H1 (cell line): ENCODE data around the gene SLC2A14.

Experiments
- CTCF ChIP-seq, 3 experiments: IDR thresholded peaks; 1 replicate in 2 of 3; 2 replicates in 1 of 3; pipeline versions ENCODE4 v1.5.1 to v1.6.1; 2011; ENCODE audit warnings: low read length in 3 of 3, mild to moderate bottlenecking in 3 of 3, inconsistent platforms in 2 of 3, low read depth in 1 of 3, moderate library complexity in 1 of 3; ENCODE audit not compliant: insufficient read depth in 1 of 3; ENCODE audit errors: control extremely low read depth in 1 of 3
- NRF1 ChIP-seq: IDR thresholded peaks from 2 replicates; pipeline ENCODE4 v1.6.1; 2011; ENCODE audit warnings: mild to moderate bottlenecking, low read depth, low read length, improper control_type of control experiment
- PHF8 ChIP-seq: fragments of 200-600 bp; sonication (generic); conservative IDR thresholded peaks from 2 replicates; pipeline ENCODE4 v1.7.1; 2012; ENCODE audit warnings: low read depth, mild to moderate bottlenecking, inconsistent platforms, low read length, moderate library complexity
- POLR2A ChIP-seq, 2 experiments: IDR thresholded peaks; 1 replicate in 1 of 2; 2 replicates in 1 of 2; pipeline ENCODE4 v1.6.1; 2011; ENCODE audit warnings: low read depth in 2 of 2, low read length in 2 of 2, mild to moderate bottlenecking in 2 of 2; ENCODE audit errors: control extremely low read depth in 1 of 2
- RAD21 ChIP-seq, 2 experiments: IDR thresholded peaks in 1 of 2; conservative IDR thresholded peaks in 1 of 2; 2 replicates each; pipeline ENCODE4 v1.6.1; 2011; ENCODE audit warnings: low read depth in 2 of 2, low read length in 2 of 2, improper control_type of control experiment in 1 of 2, inconsistent platforms in 1 of 2, mild to moderate bottlenecking in 1 of 2, moderate library complexity in 1 of 2
- RBBP5 ChIP-seq: IDR thresholded peaks from 2 replicates; pipeline ENCODE4 v1.7.1; 2012; ENCODE audit warnings: low read depth, mild to moderate bottlenecking, inconsistent platforms, low read length, moderate library complexity, borderline replicate concordance
- SP1 ChIP-seq: IDR thresholded peaks from 2 replicates; pipeline ENCODE4 v1.6.1; 2011; ENCODE audit warnings: low read depth, low read length
- SUZ12 ChIP-seq: fragments of 200-600 bp; sonication (generic); IDR thresholded peaks from 2 replicates; pipeline ENCODE4 v1.6.1; 2012; ENCODE audit warnings: mild to moderate bottlenecking, inconsistent platforms, low read length, moderate library complexity, mixed read lengths
- TF ChIP-seq, protein P1 (sequence below): IDR thresholded peaks from 2 replicates; pipeline ENCODE4 v1.6.1; 2012; ENCODE audit warnings: inconsistent platforms

DNA sequence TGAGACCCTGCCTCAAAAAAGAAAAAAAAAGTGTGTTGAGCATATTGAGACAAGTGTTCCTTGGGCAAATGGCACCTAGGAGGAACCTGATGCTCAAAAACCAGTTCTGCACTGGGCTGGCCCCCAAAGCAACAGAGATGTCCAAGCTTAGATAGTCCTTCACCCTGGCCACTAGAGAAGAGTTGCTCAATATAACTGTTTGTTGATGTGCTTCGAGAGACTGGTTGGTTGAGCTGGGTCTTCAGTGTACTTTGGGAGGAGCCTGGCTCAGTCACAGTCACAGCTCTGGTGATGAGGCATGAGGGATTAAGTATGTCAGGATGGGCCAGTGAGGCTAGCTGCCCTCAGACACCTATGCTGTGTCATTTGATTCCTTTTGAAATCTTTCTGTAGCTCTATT is 38.0 kb downstream of the SLC2A14 start:
- TF ChIP-seq RAD21 (IDR thresholded peaks at IDR 0.05 in 1 of 2, conservative IDR thresholded peaks at IDR 0.05 in 1 of 2; ENCODE audit: low read depth in 2 of 2, low read length in 2 of 2) (no peak), CTCF (IDR thresholded peaks at IDR 0.05; ENCODE audit: control extremely low read depth in 1 of 3, insufficient read depth in 1 of 3, low read depth in 1 of 3, low read length in 3 of 3) (no peak), NRF1 (no peak), RBBP5 (no peak), POLR2A (IDR thresholded peaks at IDR 0.05; ENCODE audit: control extremely low read depth in 1 of 2, low read depth in 2 of 2, low read length in 2 of 2) (no peak), SUZ12 (no peak), SP1 (no peak), PHF8 (no peak)
- TF ChIP-seq, protein P1, sequence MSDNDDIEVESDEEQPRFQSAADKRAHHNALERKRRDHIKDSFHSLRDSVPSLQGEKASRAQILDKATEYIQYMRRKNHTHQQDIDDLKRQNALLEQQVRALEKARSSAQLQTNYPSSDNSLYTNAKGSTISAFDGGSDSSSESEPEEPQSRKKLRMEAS: no peak
